GM21576 (cell line): ENCODE measurements around the gene LGI4.
A peak's percentile ranks its signal among the peaks of the same experiment; 100 is the strongest.
"Not testable (repeated sequence)": the region's sequence is repeated elsewhere in the genome, so short reads cannot be mapped to it uniquely, and the experiment has no call there.

ENCODE experiments used
- ATAC-seq: cut with Tn5 transposase; IDR thresholded peaks from one replicate; pipeline ENCODE4 v1.9.1; 2021; ENCODE audit warnings: mild to moderate bottlenecking, moderate library complexity; ENCODE audit not compliant: unreplicated experiment

The LGI4 gene

GRCh38 chr19:35142606-35143230 lies 7.9 kb upstream of the LGI4 start:
- ATAC-seq: no peak

- ATAC-seq: no peak
Measured at GRCh38 chr19:35141837-35142605, 7.2 kb upstream of the LGI4 start.

DNA sequence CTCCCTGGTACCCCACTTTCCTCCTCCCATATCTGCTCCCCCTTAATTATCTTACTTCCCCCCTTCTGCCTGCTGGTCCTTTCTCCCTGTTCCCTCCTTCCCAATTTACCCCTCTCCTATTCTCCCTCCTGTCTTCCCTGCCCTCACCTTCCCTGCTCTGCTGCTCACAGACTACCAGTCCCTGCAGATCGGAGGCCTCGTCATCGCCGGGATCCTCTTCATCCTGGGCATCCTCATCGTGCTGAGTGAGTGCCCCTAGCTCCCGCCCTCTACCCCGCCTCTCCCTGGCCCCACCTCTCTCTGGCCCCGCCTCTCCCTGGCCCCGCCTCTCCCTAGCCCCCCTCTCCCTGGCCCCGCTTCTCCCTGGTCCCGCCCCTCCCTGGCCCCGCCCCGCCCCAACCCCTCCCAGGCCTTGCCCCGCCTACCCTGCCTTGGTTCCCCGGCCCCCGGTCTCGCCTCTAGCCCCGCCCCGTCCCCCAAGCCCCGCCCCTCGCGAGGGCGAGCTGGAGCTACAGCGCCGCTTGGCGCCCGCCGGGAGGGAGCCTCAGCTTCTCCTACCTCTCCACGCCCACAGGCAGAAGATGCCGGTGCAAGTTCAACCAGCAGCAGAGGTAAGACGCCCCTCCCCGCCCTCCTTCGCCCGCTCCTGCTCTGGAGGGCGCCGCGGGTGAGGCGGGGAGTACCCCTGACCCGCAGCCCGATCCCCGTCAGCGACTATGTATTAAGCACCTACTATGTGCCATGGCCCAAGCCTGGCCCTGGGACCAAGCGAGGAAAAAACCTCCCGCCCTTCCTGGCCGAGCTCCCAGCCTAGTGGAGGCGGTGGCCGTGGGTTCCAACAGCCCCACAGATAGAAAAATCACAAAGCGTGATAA lies 6.3 kb upstream of the LGI4 start:
- ATAC-seq: peak; percentile 52

DNA sequence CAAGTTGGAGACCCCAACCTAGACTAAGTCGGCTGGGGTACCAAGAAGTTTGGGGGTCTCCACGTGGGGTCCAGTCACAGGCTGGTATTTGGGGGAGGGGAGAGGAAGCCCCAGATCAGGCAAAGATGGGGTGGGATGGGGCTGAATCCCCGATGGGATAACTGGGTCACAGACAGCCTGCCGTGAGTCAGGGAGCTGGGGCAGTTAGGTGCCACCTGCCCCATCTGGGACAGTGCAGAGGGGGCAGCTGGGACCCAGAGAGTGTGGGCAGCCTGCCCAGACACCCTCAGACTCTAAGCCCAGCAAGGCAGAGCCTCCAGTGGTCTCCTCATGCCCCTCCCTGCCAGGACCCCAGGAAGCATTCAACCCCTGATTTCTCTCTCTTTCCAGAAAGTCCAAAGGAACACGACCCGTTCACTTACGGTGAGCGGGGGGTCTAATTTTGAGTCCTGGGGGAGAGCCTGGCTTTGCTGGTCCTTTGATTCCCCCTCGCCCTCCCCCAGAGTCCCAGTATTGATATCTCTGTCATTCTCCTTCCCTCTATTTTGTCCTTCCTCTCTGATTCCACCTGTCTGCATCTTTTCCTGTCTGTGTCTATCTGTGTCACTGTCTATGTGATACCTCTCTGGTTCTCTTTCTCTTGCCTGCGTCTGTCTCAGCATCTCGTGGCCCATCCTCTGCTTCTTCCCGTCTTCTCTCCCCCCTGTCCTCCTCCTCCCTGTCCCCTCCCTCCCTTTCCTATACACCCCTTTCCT lies 5.5 kb upstream of the LGI4 start:
- ATAC-seq: no peak

- ATAC-seq: no peak
Measured at GRCh38 chr19:35138305-35138892, 3.5 kb upstream of the LGI4 start, which contains the start of gene FXYD1. Gene FXYD1, plus strand, starts transcription at chr19:35138824. Its CDS starts 1,256 bp downstream, at chr19:35140080.

- ATAC-seq: no peak
Measured at GRCh38 chr19:35136977-35137702, 2.3 kb upstream of the LGI4 start.

GRCh38 chr19:35136231-35136630 lies 1.4 kb upstream of the LGI4 start:
- ATAC-seq: no peak

DNA sequence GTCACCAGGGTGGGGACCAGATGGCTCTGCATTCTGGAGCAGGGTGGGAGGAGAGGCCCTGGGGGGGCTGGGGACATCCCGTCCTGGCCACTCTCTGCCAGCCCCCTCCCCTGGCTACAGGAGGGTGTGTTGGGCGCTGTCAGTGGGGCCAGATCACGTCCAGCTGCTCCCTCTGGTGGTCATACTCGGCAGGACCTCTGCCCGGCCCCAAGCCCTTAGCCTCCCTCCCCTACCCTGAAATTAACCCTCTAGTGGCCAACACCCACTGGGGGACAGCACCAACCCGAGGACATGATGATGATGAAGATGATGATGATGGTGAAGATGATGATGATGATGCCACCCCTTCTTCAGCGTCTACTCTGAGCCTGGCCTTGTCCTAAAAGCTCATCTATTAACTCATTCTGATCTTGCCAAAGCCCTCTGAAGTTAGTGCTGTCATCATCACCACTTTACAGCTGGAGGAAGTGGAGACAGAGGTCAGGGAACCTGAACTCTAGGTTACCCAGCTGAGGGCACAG lies 590 bp upstream of the LGI4 start:
- no peak for ATAC-seq

DNA sequence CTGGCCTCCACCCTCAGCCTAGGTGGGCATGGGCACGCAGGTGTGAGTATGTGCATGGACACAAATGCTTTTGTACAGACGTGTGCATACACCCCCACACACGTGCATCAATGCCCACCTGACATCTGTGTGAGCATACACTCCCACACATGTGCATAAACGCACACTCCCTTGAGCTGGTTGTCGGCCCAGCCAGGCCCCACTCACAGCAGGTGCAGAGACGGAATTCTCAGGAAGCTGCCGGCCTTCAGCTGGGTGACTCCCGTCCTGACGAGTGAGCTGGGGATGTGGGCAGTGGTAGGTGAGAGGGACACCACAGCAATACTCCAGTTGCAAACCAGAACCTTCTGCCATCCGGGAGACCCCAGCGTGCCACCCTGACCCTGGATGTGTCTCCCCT lies 1.0 kb downstream of the LGI4 start:
- ATAC-seq: no peak

DNA sequence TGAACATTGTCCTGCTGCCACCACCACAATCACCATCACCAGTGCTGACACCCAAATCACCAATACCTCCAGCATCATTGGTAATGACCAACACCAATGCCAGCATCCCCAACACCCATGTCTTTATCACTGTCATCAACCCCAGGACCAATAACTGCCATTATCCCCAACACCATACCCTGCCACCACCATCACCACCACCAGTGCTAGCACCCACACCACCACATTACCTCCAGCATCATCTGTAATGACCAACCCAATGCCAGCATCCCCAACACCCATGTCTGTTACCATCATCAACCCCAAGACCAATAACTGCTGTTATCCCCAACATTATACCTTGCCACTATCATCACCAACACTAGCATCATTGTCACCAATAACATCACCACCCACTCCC lies 2.6 kb downstream of the LGI4 start:
- ATAC-seq: no peak

- no peak for ATAC-seq
Measured at GRCh38 chr19:35130761-35131720, 3.8 kb downstream of the LGI4 start.

- ATAC-seq: not testable (repeated sequence)
Measured at GRCh38 chr19:35129724-35130274, 5.1 kb downstream of the LGI4 start.

- no peak for ATAC-seq
Measured at GRCh38 chr19:35128398-35129057, 6.3 kb downstream of the LGI4 start.

- no peak for ATAC-seq
Measured at GRCh38 chr19:35127871-35128270, 7.0 kb downstream of the LGI4 start.

DNA sequence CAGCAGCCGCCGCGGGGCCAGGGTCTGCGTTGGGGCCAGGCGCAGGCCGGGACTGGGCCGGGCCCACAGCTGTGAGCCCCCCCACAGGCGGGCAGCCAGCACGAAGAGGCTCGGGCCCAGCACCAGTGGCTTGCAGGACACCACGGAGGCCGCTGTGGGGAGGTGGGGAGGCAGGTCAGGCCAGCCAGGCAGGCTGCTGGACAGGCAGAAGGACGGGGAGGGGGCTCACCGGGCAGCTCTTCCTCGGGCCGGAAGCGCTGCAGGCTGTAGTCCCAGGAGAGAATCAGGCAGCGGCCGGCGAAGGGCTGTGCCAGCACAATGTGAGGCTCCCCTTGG lies 8.3 kb downstream of the LGI4 start:
- ATAC-seq: no peak

- no peak for ATAC-seq
Measured at GRCh38 chr19:35125749-35126623, 8.9 kb downstream of the LGI4 start.

DNA sequence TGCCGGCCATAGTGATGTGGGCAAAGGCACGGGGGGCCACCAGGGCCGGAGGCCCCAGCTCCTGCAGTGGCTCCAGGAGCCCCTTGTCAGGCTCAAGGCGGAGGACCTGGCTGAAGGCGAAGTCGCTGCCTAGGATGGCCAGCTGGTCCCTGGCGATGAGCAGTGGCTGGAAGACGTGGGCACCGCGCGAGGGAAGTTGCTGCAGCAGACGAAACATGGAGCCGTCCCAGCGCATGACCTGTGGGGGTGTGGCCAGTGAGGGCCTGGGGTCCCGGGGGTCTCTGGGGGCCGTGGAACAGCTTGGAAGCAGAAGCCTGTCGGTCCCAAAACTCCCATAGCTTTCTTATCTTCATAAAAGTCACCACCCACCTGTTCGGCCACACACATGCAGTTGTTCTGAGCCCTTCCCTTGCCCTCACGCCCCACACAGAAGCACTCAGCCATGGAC lies 9.6 kb downstream of the LGI4 start:
- no peak for ATAC-seq
